ENCODE data around the gene ACTRT3.

DNA sequence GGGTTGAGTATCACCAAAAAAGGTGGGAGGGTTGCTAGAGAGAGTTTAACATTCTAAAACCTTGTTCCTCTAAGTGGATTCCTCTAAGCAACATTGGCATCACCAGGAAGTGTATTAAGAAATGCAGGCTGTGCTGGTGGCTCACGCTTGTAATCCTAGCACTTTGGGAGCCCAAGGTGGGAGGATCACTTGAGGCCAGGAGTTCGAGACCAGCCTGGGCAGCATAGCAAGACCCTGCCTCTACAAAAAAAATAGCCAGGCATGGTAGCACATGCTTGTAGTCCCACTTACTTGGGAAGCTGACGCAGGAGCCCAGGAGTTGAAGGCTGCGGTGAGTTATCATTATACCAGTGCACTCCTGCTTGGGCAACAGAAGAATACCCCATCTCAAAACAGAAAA lies 8.5 kb upstream of the ACTRT3 start:
- TF ChIP-seq, protein P1, sequence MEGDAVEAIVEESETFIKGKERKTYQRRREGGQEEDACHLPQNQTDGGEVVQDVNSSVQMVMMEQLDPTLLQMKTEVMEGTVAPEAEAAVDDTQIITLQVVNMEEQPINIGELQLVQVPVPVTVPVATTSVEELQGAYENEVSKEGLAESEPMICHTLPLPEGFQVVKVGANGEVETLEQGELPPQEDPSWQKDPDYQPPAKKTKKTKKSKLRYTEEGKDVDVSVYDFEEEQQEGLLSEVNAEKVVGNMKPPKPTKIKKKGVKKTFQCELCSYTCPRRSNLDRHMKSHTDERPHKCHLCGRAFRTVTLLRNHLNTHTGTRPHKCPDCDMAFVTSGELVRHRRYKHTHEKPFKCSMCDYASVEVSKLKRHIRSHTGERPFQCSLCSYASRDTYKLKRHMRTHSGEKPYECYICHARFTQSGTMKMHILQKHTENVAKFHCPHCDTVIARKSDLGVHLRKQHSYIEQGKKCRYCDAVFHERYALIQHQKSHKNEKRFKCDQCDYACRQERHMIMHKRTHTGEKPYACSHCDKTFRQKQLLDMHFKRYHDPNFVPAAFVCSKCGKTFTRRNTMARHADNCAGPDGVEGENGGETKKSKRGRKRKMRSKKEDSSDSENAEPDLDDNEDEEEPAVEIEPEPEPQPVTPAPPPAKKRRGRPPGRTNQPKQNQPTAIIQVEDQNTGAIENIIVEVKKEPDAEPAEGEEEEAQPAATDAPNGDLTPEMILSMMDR (IDR thresholded peaks at IDR 0.05; ENCODE audit: low read length) = no peak
- no peak for TF ChIP-seq EZH2 (IDR thresholded peaks at IDR 0.05; ENCODE audit: borderline replicate concordance, low read length)
